Measurements from ENCODE around the gene PANK4.

Gene PANK4

GRCh38 chr1:2496746-2497145, 29.6 kb downstream of the PANK4 start:
- H2AFZ ChIP-seq: no peak overlapping the region
- no peaks in the 10 kb centered on the region for H3K79me2 ChIP-seq
- no peak overlapping the region for H3K27ac ChIP-seq
- H3K4me1 ChIP-seq: no peaks in the 10 kb centered on the region
- no peak overlapping the region for H3K4me3 ChIP-seq (ENCODE audit: low read depth, low read length)
- H3K9me3 ChIP-seq (ENCODE audit: control insufficient read depth, low read length): no peaks in the 10 kb centered on the region
- no peak overlapping the region for H3K4me2 ChIP-seq (ENCODE audit: low read length)
- H3K9ac ChIP-seq: no peak overlapping the region
- TF ChIP-seq CTCF (IDR thresholded peaks at IDR 0.05): no peak
- no peaks in the 10 kb centered on the region for H3K36me3 ChIP-seq (ENCODE audit: control insufficient read depth, insufficient read depth, low read length)
- H3K27me3 ChIP-seq (ENCODE audit: control insufficient read depth, insufficient read depth, low read length): no peaks in the 10 kb centered on the region

GRCh38 chr1:2496087-2496622, 30.2 kb downstream of the PANK4 start:
- TF ChIP-seq CTCF (IDR thresholded peaks at IDR 0.05): no peak
- Histone ChIP-seq H3K4me3 (ENCODE audit: low read depth, low read length) (no peak overlapping the region), H3K79me2 (no peaks in the 10 kb centered on the region), H3K27me3 (ENCODE audit: control insufficient read depth, insufficient read depth, low read length) (no peaks in the 10 kb centered on the region), H3K4me2 (ENCODE audit: low read length) (no peak overlapping the region), H3K27ac (no peak overlapping the region), H3K9ac (no peak overlapping the region), H3K36me3 (ENCODE audit: control insufficient read depth, insufficient read depth, low read length) (no peaks in the 10 kb centered on the region), H3K9me3 (ENCODE audit: control insufficient read depth, low read length) (no peaks in the 10 kb centered on the region), H2AFZ (no peak overlapping the region), H3K4me1 (no peaks in the 10 kb centered on the region)

GRCh38 chr1:2495546-2495945, 30.9 kb downstream of the PANK4 start:
- no peak for TF ChIP-seq CTCF (IDR thresholded peaks at IDR 0.05)
- Histone ChIP-seq H2AFZ (no peak overlapping the region), H3K4me1 (no peaks in the 10 kb centered on the region), H3K4me2 (ENCODE audit: low read length) (no peak overlapping the region), H3K4me3 (ENCODE audit: low read depth, low read length) (no peak overlapping the region), H3K9me3 (ENCODE audit: control insufficient read depth, low read length) (no peaks in the 10 kb centered on the region), H3K79me2 (no peaks in the 10 kb centered on the region), H3K27ac (no peak overlapping the region), H3K27me3 (ENCODE audit: control insufficient read depth, insufficient read depth, low read length) (no peaks in the 10 kb centered on the region), H3K9ac (no peak overlapping the region), H3K36me3 (ENCODE audit: control insufficient read depth, insufficient read depth, low read length) (no peaks in the 10 kb centered on the region)

- Histone ChIP-seq H3K36me3 (ENCODE audit: control insufficient read depth, insufficient read depth, low read length) (no peaks in the 10 kb centered on the region), H3K4me3 (ENCODE audit: low read depth, low read length) (no peak overlapping the region), H3K27ac (no peak overlapping the region), H3K4me1 (no peaks in the 10 kb centered on the region), H3K79me2 (no peaks in the 10 kb centered on the region), H3K9me3 (ENCODE audit: control insufficient read depth, low read length) (no peaks in the 10 kb centered on the region), H3K27me3 (ENCODE audit: control insufficient read depth, insufficient read depth, low read length) (no peaks in the 10 kb centered on the region), H3K9ac (no peak overlapping the region), H3K4me2 (ENCODE audit: low read length) (no peak overlapping the region), H2AFZ (no peak overlapping the region)
- no peak for TF ChIP-seq CTCF (IDR thresholded peaks at IDR 0.05)
Observed at GRCh38 chr1:2495026-2495425, 31.4 kb downstream of the PANK4 start.

GRCh38 chr1:2494323-2494693, 32.1 kb downstream of the PANK4 start:
- TF ChIP-seq CTCF (IDR thresholded peaks at IDR 0.05): no peak
- Histone ChIP-seq H3K4me2 (ENCODE audit: low read length) (no peak overlapping the region), H3K79me2 (no peaks in the 10 kb centered on the region), H3K36me3 (ENCODE audit: control insufficient read depth, insufficient read depth, low read length) (no peaks in the 10 kb centered on the region), H3K4me3 (ENCODE audit: low read depth, low read length) (no peak overlapping the region), H2AFZ (no peak overlapping the region), H3K9me3 (ENCODE audit: control insufficient read depth, low read length) (no peaks in the 10 kb centered on the region), H3K27me3 (ENCODE audit: control insufficient read depth, insufficient read depth, low read length) (no peaks in the 10 kb centered on the region), H3K9ac (no peak overlapping the region), H3K27ac (no peak overlapping the region), H3K4me1 (no peaks in the 10 kb centered on the region)
